ENCODE data around the gene CTNNA3.

DNA sequence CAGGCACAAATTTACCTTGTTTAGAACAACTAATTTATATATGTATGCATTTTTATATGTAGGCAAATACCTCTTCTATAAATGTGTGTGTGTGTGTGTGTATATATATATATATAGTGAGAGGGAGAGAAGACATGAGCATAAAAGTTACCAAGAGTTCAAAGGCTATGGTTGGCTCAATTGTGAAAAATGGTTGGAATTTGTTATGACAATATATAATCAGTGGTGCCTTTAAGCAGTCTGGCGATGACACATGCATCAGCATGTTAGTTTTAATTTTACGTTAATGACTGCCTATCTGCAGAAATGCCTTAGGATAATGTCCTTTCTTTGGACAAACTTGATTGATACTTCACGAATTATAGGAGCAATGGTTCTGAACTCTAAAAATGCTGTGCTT, 1750.9 kb downstream of the CTNNA3 start:
- TF ChIP-seq, protein P1, sequence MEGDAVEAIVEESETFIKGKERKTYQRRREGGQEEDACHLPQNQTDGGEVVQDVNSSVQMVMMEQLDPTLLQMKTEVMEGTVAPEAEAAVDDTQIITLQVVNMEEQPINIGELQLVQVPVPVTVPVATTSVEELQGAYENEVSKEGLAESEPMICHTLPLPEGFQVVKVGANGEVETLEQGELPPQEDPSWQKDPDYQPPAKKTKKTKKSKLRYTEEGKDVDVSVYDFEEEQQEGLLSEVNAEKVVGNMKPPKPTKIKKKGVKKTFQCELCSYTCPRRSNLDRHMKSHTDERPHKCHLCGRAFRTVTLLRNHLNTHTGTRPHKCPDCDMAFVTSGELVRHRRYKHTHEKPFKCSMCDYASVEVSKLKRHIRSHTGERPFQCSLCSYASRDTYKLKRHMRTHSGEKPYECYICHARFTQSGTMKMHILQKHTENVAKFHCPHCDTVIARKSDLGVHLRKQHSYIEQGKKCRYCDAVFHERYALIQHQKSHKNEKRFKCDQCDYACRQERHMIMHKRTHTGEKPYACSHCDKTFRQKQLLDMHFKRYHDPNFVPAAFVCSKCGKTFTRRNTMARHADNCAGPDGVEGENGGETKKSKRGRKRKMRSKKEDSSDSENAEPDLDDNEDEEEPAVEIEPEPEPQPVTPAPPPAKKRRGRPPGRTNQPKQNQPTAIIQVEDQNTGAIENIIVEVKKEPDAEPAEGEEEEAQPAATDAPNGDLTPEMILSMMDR (IDR thresholded peaks at IDR 0.05) = no peak
- TF ChIP-seq POLR2A (IDR thresholded peaks at IDR 0.05) = no peak

All from lower leg skin (tissue), 3 donors.